ENCODE data around the gene MICAL2.

Gene MICAL2

DNA sequence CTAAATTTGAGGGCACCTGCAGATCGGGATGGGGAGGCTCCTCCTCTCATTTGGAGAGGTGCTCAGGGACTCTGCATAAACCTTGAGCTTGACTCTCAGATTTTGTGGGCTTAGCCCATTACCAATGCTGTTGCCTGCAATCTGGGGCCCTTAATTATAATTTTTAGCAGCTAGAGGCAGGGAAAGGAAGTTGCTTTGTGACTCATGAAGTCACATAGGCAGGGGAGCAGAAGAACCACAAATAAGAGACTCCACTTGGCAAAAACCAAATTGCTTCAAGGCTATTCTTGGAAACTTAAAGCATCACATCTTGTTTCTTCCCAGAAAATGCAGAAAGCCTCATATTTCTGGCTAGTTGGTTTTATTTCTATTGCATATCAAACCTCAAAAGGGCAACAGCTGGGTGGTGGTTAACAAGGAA, 46.9 kb downstream of the MICAL2 start:
- H3K27ac ChIP-seq, result no peak overlapping the region
- TF ChIP-seq CTCF (conservative IDR thresholded peaks at IDR 0.05), result no peak

GRCh38 chr11:12158909-12159308, 48.5 kb downstream of the MICAL2 start:
- no peak overlapping the region for H3K27ac ChIP-seq
- no peak for TF ChIP-seq CTCF (conservative IDR thresholded peaks at IDR 0.05)

DNA sequence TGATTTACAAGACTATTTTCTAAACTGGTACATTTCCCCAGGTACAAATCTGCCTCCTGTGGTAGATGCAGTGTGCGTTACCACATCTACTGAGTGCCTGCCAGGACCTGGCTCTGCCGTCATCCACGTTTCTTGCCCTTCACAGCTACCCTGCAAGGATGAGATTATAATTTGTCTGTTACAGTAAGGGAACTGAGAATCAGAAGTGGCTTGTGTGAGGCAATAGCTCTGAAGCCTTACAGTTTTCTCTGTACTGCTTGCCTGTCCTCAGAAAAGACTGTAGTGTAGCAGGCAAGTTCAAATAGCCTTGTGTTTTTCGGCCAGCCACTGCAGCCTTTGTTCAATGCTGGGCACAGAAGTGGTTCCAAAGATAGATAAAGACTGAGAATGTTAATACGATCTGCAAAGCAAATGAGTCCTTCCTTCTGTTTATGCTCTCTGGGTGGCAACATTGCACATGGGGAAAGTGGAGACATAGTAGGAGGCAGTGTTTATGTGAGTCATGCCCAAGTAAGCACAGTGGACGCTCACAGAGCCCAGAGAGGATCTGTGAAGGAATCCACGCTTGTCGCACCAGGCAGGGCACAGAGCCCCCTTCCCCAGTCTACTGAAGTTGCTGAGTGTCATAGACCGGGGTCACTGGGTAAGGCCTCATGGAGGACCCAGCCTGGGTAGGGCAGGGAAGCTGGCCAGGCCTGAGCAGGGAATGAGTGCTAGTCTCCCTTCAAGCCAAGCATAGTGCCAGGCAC, 49.1 kb downstream of the MICAL2 start:
- no peak overlapping the region for H3K27ac ChIP-seq
- TF ChIP-seq CTCF (conservative IDR thresholded peaks at IDR 0.05), result no peak

DNA sequence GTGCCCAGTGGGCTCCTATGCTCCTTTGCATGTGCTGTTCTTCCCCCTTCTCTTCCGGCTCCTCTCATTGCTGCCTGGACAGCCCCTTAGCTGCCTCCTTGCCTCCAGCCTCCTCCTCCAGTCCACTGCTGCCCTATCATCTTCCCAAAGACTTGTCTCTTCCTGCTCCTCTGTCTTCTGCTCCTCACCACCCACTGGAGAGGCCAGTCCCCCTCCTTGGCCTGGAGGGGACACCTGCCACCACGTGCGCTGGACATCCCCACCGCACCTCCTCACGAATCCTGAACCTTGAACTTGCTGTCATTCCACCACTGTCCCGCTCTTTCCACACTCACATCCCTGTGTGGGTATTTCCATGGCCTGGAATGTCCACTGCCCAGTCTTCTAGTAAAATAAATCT, 49.8 kb downstream of the MICAL2 start:
- no peak for TF ChIP-seq CTCF (conservative IDR thresholded peaks at IDR 0.05)
- no peak overlapping the region for H3K27ac ChIP-seq

DNA sequence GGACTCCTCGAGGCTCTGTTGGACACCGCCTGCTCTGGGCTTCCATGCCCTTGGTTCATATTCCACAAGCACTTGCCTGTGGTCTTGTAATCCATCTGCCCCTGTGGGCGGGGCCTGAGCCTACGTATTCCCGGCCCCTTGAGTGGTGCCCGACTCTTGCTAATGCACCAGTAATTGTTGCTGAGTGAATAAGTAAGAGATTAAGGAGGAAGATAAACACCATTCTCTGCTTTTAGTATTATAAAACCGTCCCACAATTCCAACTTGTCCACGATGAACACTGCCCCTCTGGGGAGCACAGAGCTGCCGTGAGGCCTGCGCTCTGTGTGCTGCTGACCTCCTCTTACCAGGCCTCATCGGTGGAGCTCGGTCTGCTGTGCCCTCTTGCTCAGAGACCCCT, 50.3 kb downstream of the MICAL2 start:
- H3K27ac ChIP-seq, result no peak overlapping the region
- no peak for TF ChIP-seq CTCF (conservative IDR thresholded peaks at IDR 0.05)

DNA sequence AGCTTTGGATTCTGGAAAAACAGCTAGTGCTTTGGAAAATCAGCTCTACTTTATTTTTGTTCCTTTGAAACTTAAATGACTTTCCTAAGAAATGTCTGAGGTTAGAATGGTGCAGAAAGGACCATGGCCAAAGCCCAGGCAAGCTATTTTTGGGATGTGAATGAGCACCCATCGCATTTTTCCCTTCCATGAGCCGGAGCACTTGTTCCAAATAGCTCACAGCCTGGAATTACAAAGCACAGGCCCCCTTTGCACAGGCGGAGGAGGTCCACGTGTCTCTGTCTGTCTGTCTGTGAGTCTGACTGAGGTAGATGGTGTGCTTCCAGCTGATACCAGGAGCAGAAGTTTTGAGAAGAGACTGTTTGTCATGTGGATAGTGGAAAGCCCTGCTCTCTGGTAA, 50.7 kb downstream of the MICAL2 start:
- no peak overlapping the region for H3K27ac ChIP-seq
- TF ChIP-seq CTCF (conservative IDR thresholded peaks at IDR 0.05), result no peak

DNA sequence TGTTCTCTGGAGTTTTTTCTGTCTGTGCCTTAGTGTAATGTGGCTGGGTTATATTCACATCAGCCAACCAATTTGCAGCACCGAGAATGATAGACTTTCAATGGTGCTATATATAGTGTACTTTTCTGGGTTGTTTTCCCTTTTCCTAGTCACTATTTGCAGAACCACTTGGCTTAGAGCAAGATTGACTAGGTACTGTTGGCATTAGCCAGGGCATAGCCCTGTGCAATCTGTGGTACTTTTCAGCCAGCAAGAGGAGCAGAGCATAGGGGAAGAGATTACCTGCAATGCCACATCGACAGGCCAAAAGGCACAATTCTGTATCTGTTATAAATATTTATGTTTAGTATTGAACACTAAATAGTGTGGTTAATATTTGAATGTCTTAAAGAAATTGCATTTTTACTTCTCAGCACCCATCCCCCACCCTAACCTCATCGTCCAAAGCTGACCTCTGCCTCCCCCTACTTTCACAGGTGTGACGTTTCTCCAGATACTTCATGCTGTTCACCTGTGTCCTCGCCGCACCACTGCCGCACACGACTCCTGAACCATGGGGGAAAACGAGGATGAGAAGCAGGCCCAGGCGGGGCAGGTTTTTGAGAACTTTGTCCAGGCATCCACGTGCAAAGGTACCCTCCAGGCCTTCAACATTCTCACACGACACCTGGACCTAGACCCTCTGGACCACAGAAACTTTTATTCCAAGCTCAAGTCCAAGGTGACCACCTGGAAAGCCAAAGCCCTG, 51.4 kb downstream of the MICAL2 start:
- no peak overlapping the region for H3K27ac ChIP-seq
- TF ChIP-seq CTCF (conservative IDR thresholded peaks at IDR 0.05), result no peak

All from VCaP (cell line).